HepG2 (cell line): ENCODE data around the gene VPS52. TPM values are rescaled to one million over a fixed set of nuclear protein-coding genes. Genes with fewer than 3 reads are reported as not detected.

ENCODE experiments used
- ATAC-seq: fragments of 200-7000 bp; cut with Tn5 transposase; 3 replicates; pipeline ENCODE4 v1.9.1; 2020; ENCODE audit warnings: mild to moderate bottlenecking, moderate library complexity
- BruUV-seq: library from RNA; stranded (reverse); fragments of 400-500 nt; replicated peaks from 2 replicates; lab custom pipeline; 2021; lab: Mats Ljungman, UMichigan
- CTCF ChIA-PET: fragments of 300-600 bp; formaldehyde crosslinking; extraction: SDS; loops from one replicate; lab custom pipeline; 2021; ENCODE audit warnings: low total read pairs, inconsistent platforms, low intra/inter-chr PET ratio; lab: Yijun Ruan, JAX
- POLR2A ChIA-PET: fragments of 350-600 bp; sonication (Branson Sonifier 250); formaldehyde crosslinking; loops from one replicate; lab custom pipeline; 2020; ENCODE audit warnings: antibody characterized with exemption, inconsistent platforms; lab: Yijun Ruan, JAX
- DNase-seq: peaks from one replicate; pipeline ENCODE4 v3.0.0-alpha.2; 2015; ENCODE audit warnings: low spot score
- FAIRE-seq: peaks from 3 replicates; lab custom pipeline; 2011; peaks lifted over from hg19 to GRCh38; lab: Jason Lieb, UNC
- H2AFZ ChIP-seq: one replicate; pipeline ENCODE4 v1.6.1; 2011; ENCODE audit warnings: low read length, inconsistent platforms
- H3K27ac ChIP-seq: fragments of 300-600 bp; 3 replicates; pipeline ENCODE4 v1.8.0; 2011; ENCODE audit warnings: mixed run types, mild to moderate bottlenecking, mixed read lengths, low read length, inconsistent platforms; ENCODE audit not compliant: insufficient read depth; ENCODE audit errors: extremely low read length
- H3K27me3 ChIP-seq, 2 experiments: fragments of 200-600 bp in 1 of 2; 2 replicates in 1 of 2; 3 replicates in 1 of 2; pipeline versions ENCODE4 v1.6.0 to v1.8.0; 2011; ENCODE audit warnings: low read length in 2 of 2, mild to moderate bottlenecking in 2 of 2, moderate library complexity in 2 of 2, inconsistent platforms in 1 of 2; ENCODE audit not compliant: insufficient read depth in 2 of 2, control insufficient read depth in 1 of 2
- H3K36me3 ChIP-seq, 2 experiments: fragments of 200-600 bp in 1 of 2; replicated peaks in 1 of 2; 2 replicates in 1 of 2; 3 replicates in 1 of 2; pipeline versions ENCODE4 v1.5.1 to v1.8.0; 2011; ENCODE audit warnings: low read length in 2 of 2, inconsistent platforms in 1 of 2; ENCODE audit not compliant: insufficient read depth in 2 of 2, control insufficient read depth in 1 of 2
- H3K4me1 ChIP-seq: 2 replicates; pipeline ENCODE4 v1.5.1; 2012; ENCODE audit warnings: low read length, inconsistent platforms; ENCODE audit not compliant: insufficient read depth
- H3K4me2 ChIP-seq: 2 replicates; pipeline ENCODE4 v1.6.0; 2011; ENCODE audit warnings: low read depth, low read length, inconsistent platforms
- H3K4me3 ChIP-seq, 3 experiments: fragments of 200-600 bp in 1 of 3; sonication (generic), shearing (Covaris generic) in 1 of 3; replicated peaks in 1 of 3; 2 replicates each; pipeline ENCODE4 v1.5.1; 2011 to 2016; ENCODE audit warnings: low read length in 3 of 3, inconsistent platforms in 2 of 3, low read depth in 2 of 3, mild to moderate bottlenecking in 2 of 3, control low read depth in 1 of 3, mixed read lengths in 1 of 3; ENCODE audit not compliant: insufficient read depth in 1 of 3
- H3K79me2 ChIP-seq: one replicate; pipeline ENCODE4 v1.6.1; 2011; ENCODE audit warnings: low read length, inconsistent platforms; ENCODE audit not compliant: insufficient read depth
- H3K9ac ChIP-seq: 2 replicates; pipeline ENCODE4 v1.6.0; 2011; ENCODE audit warnings: mild to moderate bottlenecking, low read depth, low read length, inconsistent platforms; ENCODE audit not compliant: insufficient read depth
- H3K9me3 ChIP-seq: 2 replicates; pipeline ENCODE4 v1.5.1; 2012; ENCODE audit warnings: mild to moderate bottlenecking, low read length
- H4K20me1 ChIP-seq: 2 replicates; pipeline ENCODE4 v1.6.0; 2011; ENCODE audit warnings: inconsistent platforms, mild to moderate bottlenecking, low read length, moderate library complexity; ENCODE audit not compliant: insufficient read depth
- CEBPG ChIP-seq: IDR thresholded peaks from 2 replicates; pipeline ENCODE4 v1.6.1; 2016
- ETS1 ChIP-seq: sonication (generic); formaldehyde crosslinking; IDR thresholded peaks from 2 replicates; pipeline ENCODE4 v1.4.0; 2020; ENCODE audit warnings: missing genetic modification reagents
- FOSL1 ChIP-seq: sonication (generic); formaldehyde crosslinking; IDR thresholded peaks from 2 replicates; pipeline ENCODE4 v1.9.0; 2021; ENCODE audit warnings: missing genetic modification reagents, borderline replicate concordance
- IKZF4 ChIP-seq: sonication (generic); formaldehyde crosslinking; IDR thresholded peaks from 2 replicates; pipeline ENCODE4 v1.5.1; 2020; ENCODE audit warnings: borderline replicate concordance, mild to moderate bottlenecking, low read depth, missing genetic modification reagents; ENCODE audit errors: not compliant biosample characterization
- PRDM4 ChIP-seq: sonication (generic); formaldehyde crosslinking; IDR thresholded peaks from 2 replicates; pipeline ENCODE4 v1.9.0; 2021; ENCODE audit warnings: missing genetic modification reagents, borderline replicate concordance
- PRPF4 ChIP-seq: fragments of 200-400 bp; formaldehyde crosslinking; IDR thresholded peaks from 2 replicates; pipeline ENCODE4 v1.6.1; 2016; ENCODE audit warnings: low read length, low read depth; ENCODE audit not compliant: poor library complexity, severe bottlenecking
- SOX5 ChIP-seq: IDR thresholded peaks from 2 replicates; pipeline ENCODE4 v1.6.1; 2016; ENCODE audit warnings: borderline replicate concordance
- THRA ChIP-seq: sonication (generic); formaldehyde crosslinking; IDR thresholded peaks from 2 replicates; pipeline ENCODE4 v1.4.0; 2020; ENCODE audit warnings: missing genetic modification reagents, borderline replicate concordance
- ZBTB4 ChIP-seq: sonication (generic); formaldehyde crosslinking; IDR thresholded peaks from 2 replicates; pipeline ENCODE4 v1.4.0; 2020; ENCODE audit warnings: missing genetic modification reagents, mild to moderate bottlenecking, borderline replicate concordance
- ZNF329 ChIP-seq: sonication (generic); formaldehyde crosslinking; IDR thresholded peaks from 2 replicates; pipeline ENCODE4 v1.9.0; 2021; ENCODE audit warnings: low read depth, mild to moderate bottlenecking, missing genetic modification reagents
- ZNF34 ChIP-seq: sonication (generic); formaldehyde crosslinking; IDR thresholded peaks from 2 replicates; pipeline ENCODE4 v1.4.0; 2020; ENCODE audit warnings: mild to moderate bottlenecking, missing genetic modification reagents, borderline replicate concordance
- ZNF460 ChIP-seq: sonication (generic); formaldehyde crosslinking; IDR thresholded peaks from 2 replicates; pipeline ENCODE4 v1.5.1; 2020; ENCODE audit warnings: missing genetic modification reagents, mild to moderate bottlenecking, borderline replicate concordance
- ZNF691 ChIP-seq: sonication (generic); formaldehyde crosslinking; IDR thresholded peaks from 2 replicates; pipeline ENCODE4 v1.4.0; 2020; ENCODE audit warnings: missing genetic modification reagents, low read depth, mild to moderate bottlenecking, borderline replicate concordance
- WGBS: methylation state at CpG from one replicate; pipeline ENCODE4 v1.1.6; 2017; ENCODE audit warnings: low lambda C conversion rate; 5-methylcytosine and 5-hydroxymethylcytosine counted together
- in situ Hi-C: cut with HindIII; loops from 2 replicates; pipeline ENCODE4 v1.10.0; 2017; ENCODE audit warnings: low pct_unique_long_range_greater_than_20kb; ENCODE audit not compliant: extremely low pct_ligation_motif_present
- intact Hi-C: fragments of 100-400 bp; cut with micrococcal nuclease; formaldehyde crosslinking; loops from one replicate; pipeline ENCODE4 v1.10.0; 2022; ENCODE audit not compliant: unreplicated experiment
- polyA plus RNA-seq, 8 experiments: library from polyadenylated mRNA; depleted of rRNA in 3 of 8; stranded (reverse) in 7 of 8; unstranded in 1 of 8; fragments of >200 nt; fragmentation: Illumina TruSeq in 4 of 8; extraction: Trizol in 4 of 8; gene quantifications; 2 replicates each; pipeline versions ENCODE4 v1.2.1 to v1.2.3, GENCODE V29; 2011 to 2016; ENCODE audit warnings: low read depth in 4 of 8, missing spikeins in 1 of 8, mixed read lengths in 1 of 8; ENCODE audit not compliant: insufficient read depth in 1 of 8
- total RNA-seq, 5 experiments: library from RNA; depleted of rRNA; stranded (reverse); fragments of >200 nt; fragmentation: Illumina TruSeq; extraction: Trizol; gene quantifications; 2 replicates each; pipeline ENCODE4 v1.2.3, GENCODE V29; 2016; ENCODE audit warnings: low read depth in 1 of 5

Gene VPS52
- total and polyA plus RNA-seq, 2 of the 13 experiments (the other 11 are each of a cell fraction or from before 2014, with no cell fraction given) = 48.9 to 85.5 TPM

GRCh38 chr6:33279971-33280511 is 8.4 kb upstream of the VPS52 start:
- no peaks in the 10 kb centered on the region for H3K9me3 ChIP-seq
- H3K9ac ChIP-seq = no peak overlapping the region
- peaks cover 13 to 61% of the 10 kb centered on the region in 2 experiments for H3K36me3 ChIP-seq
- ChIA-PET POLR2A (interaction anchor here (1.0 to 2.2 kb wide), 2 partner anchors 20 to 31 kb away, joined by 3 to 5 read pairs; no protein-coding TSS in a partner anchor), CTCF (interaction anchor here (0.7 to 3.2 kb wide), 8 partner anchors 9 to 145 kb away, joined by 3 to 52 read pairs (median 6); partner anchors contain the start of genes KIFC1, RGL2 and VPS52)
- H3K4me3 ChIP-seq = no peak overlapping the region
- peaks cover 8% of the 10 kb centered on the region for H3K4me1 ChIP-seq
- FAIRE-seq = peak; percentile 98
- BruUV-seq = no TSS peak
- intact Hi-C loops (loop anchor here (1.0 kb wide), 3 partner anchors 19 to 111 kb away; partner anchors contain the start of gene KIFC1), in situ Hi-C loops (loop anchor here (25.0 kb wide), 1 partner anchor 132 kb away; the partner anchor contains the start of genes CUTA, PHF1 and SYNGAP1)
- H3K4me2 ChIP-seq = no peak overlapping the region
- peak; percentile 93 for DNase-seq
- H4K20me1 ChIP-seq = peaks cover 11% of the 10 kb centered on the region
- ATAC-seq = peak; percentile 88
- WGBS = 82% methylated on average over 4 of the region's 5 CpGs
- H3K79me2 ChIP-seq = peaks cover 4% of the 10 kb centered on the region
- H3K27me3 ChIP-seq = no peaks in the 10 kb centered on the region
- H2AFZ ChIP-seq = no peak overlapping the region
- peak overlapping the region; percentile 48 for H3K27ac ChIP-seq
- no peak for TF ChIP-seq ETS1 (CRISPR knock-in tag)
- TF ChIP-seq SOX5 = 0 out of 2 replicates have a peak, but pooled peaks have one; percentile 10
- TF ChIP-seq PRDM4 (CRISPR knock-in tag) = no peak
- TF ChIP-seq FOSL1 (CRISPR knock-in tag) = no peak
- TF ChIP-seq ZNF329 (CRISPR knock-in tag) = no peak
- TF ChIP-seq IKZF4 (CRISPR knock-in tag) = no peak
- TF ChIP-seq PRPF4 = peak; percentile 67
- no peak; the same call in 1 of the 2 replicates for TF ChIP-seq ZNF691
- TF ChIP-seq ZNF34 (CRISPR knock-in tag) = no peak
- no peak for TF ChIP-seq THRA
- TF ChIP-seq ZNF460 (CRISPR knock-in tag) = no peak
- TF ChIP-seq ZBTB4 (CRISPR knock-in tag) = peak; percentile 9; the same call in 1 of the 2 replicates
- TF ChIP-seq CEBPG = no peak
